T follicular helper cell (primary cell): ENCODE measurements around the gene CRTC3.

ENCODE experiments used
- DNase-seq: peaks from one replicate; pipeline ENCODE4 v3.0.0-alpha.2; 2020; ENCODE audit warnings: low read depth

CRTC3 gene

GRCh38 chr15:90562669-90563068, 32.9 kb downstream of the CRTC3 start:
- DNase-seq = no peak

GRCh38 chr15:90563463-90563862, 33.7 kb downstream of the CRTC3 start:
- no peak for DNase-seq

GRCh38 chr15:90564051-90564450, 34.3 kb downstream of the CRTC3 start:
- no peak for DNase-seq

DNA sequence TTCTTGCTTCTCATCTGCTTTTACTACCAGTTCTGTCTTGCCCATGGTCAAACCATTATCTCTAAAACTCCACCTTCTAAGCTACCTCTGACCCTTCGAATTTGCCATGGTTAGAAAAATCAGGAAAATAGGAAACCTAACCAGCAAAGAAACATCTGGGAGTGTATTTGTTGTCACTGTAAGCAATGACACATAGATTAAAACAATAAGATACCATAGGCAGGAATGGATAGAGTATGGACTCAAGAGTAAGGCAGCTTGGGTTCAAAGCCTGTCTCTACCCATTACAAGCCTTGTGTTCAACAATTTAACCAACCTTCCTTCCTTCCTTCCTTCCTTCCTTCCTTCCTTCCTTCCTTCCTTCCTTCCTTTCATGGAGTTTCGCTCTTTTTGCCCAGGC, 34.9 kb downstream of the CRTC3 start:
- no peak for DNase-seq

GRCh38 chr15:90565866-90566265, 36.1 kb downstream of the CRTC3 start:
- DNase-seq = no peak

- DNase-seq = no peak
These were observed 40.9 kb downstream of the CRTC3 start for GRCh38 chr15:90570643-90571042.

GRCh38 chr15:90571063-90571541, 41.4 kb downstream of the CRTC3 start:
- DNase-seq = no peak

DNA sequence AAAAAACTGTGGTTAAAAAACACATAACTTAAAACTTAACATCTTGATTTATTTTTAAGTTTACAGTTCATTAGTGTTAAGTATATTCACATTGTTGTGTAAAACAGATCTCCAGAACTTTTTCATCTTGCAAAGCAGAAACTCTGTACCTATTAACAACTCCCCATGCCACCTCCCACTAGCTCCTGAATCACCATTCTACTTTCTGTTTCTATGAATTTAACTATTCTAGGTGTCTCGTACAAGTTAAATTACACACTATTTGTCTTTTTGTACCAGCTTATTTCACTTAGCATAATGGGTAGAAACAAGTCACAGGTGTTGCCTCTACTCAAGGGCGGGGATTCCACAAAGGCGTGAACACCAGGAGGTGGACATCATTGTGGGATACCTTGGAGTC, 43.2 kb downstream of the CRTC3 start:
- DNase-seq = no peak

GRCh38 chr15:90576711-90577389, 47.1 kb downstream of the CRTC3 start:
- no peak for DNase-seq

DNA sequence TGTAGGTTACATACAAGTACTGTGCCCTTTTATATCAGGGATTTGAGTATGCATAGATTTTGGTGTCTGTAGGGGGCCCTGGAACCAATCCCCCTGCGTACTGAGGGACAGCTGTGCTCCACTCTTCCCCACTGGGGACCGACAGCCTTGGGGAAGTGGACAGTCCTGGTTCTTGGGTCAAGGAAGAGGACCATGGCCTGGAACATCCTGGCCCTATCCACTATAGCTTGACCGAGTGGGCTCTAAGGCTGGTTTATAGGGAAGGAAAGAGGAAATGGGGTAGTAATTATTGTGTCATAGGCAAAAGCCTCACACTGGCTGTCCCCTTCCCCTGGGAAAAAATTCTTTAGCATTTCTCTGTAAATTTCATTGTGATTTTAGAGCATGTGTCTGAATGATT, 49.5 kb downstream of the CRTC3 start:
- DNase-seq = no peak

DNA sequence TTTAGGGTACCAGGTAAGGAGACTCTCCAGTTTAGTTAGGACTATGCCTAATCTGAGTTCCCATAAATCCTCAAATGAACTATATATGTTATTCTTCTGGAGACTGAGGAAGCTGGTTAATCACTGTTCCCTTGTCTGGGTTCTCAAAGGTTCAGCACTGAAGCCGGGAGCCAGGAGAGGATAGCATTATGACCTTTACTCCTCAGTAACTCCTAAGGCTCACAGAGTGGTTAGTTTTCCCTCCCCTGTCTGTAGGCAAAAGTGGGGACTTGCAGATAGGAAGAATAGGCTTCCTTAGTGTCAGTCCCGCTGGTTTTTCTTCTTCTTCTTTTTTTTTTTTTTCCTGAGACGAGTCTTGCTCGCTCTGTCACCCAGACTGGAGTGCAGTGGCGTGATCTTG, 50.4 kb downstream of the CRTC3 start:
- no peak for DNase-seq

GRCh38 chr15:90580541-90580940, 50.8 kb downstream of the CRTC3 start:
- DNase-seq = no peak

DNA sequence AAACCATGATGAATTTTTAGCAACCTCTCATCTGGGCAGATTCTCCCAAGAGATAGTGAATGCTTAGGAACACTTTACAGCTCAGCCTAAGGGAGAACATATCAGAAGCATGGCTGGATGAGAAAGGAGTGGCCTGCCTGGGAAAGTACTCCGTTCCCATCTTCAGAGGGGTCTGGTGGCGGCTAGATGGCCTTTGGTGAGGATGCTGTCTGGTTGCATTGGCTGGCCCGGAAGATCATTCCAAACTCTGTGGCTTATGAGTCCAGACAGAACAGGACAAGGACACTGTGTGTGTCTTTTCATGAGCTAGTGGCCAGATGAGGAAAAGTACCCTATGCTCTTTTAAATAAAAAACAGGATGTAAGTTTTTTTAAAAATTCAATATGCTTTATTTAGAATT, 51.2 kb downstream of the CRTC3 start:
- no peak for DNase-seq

GRCh38 chr15:90581771-90582352, 52.1 kb downstream of the CRTC3 start:
- no peak for DNase-seq

DNA sequence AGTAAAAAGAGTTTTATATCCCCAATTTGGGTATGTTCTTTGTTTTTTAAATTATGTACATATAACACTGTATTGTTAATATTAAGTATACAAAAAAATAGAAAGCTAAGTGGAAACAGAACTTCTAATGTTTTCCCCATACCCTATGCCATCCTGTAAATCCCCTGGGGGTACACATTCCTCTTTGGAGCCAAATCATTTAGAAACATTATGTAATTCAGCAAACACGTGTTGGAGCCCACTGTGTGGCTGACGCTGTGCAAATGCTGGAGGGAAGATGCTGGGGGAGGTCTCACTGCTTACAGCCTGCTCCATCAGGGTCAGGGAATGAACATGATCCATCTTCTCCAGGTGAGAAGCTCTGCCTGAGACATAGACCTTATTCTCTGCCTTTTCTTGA, 52.8 kb downstream of the CRTC3 start:
- DNase-seq = no peak

DNA sequence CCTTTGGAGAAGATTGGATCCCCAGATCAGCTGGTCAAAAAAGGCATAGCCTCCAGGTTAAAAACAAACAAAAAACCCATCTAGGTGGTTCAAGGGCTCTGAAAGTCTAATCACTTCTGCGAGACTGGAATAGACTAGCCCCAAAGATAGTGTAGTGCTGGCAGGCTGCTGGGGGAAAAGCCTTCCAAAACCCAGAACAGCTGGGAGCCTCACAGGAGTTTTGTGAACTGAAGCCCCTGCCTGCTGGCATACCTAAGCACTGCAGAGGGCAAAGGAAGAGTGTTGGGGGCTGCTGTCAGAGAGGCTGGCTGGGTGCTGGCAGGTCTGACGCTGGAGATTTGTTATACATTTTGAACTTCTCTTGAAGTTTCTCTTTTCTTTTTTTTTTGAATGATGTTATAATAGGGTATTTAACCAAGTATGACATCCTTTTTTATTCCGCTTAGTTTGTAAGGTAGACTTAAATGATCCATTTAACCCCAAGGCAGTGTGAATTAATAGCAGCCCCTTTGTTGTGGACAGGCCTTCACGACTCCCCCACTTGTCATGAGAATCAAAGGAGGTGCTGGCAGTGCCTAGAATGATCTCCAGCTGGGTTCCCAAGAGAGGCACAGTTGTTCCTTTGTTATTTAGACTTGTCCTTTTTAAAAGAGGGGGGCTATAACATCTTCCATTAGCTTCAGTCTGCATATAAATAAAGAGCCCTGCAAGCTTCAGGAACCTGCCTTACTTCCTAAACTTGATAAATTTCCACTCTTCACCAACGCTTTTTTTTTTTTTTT, 53.9 kb downstream of the CRTC3 start:
- DNase-seq = no peak

- DNase-seq = no peak
These were observed 55.1 kb downstream of the CRTC3 start for GRCh38 chr15:90584841-90585240.

GRCh38 chr15:90585863-90586262, 56.1 kb downstream of the CRTC3 start:
- DNase-seq = no peak

DNA sequence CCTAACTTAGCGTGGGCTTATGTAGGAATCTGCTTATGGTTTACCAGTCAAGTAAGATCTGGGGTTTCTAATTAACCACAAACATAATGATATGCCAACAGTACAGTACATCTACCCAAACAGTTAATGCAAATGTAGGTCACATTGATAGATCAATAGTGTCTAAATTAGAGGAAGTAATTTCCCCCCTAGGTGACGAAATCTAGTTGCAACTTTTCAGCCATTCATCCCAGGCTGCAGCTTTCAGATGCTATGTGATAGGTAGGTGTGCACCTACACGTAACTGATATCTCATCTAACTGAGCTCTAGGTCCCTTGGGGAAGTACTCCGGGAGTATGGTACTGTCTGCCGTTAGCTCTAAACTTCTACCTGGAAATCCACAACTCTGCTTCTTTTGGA, 57.2 kb downstream of the CRTC3 start:
- DNase-seq = no peak

DNA sequence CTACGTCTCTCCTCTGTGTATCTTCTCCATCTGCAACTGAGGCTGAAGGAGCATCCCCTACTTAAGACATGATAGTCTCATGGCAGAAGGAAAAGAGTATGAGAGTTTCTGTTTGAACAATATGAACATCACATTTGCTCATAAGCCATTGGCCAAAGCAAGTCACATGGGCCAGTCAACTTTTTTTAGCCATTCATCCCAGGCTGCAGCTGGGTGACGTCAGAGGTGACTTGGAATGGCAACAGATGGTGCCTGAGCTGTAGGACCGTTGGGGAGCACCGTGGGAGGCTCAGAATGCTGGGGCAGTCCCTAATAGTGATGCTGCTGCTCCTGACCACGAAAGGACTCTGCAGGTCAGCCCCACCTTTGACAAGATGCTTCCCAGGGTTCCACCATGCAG, 58.7 kb downstream of the CRTC3 start:
- DNase-seq = no peak

GRCh38 chr15:90591524-90591923, 61.8 kb downstream of the CRTC3 start:
- DNase-seq = no peak

DNA sequence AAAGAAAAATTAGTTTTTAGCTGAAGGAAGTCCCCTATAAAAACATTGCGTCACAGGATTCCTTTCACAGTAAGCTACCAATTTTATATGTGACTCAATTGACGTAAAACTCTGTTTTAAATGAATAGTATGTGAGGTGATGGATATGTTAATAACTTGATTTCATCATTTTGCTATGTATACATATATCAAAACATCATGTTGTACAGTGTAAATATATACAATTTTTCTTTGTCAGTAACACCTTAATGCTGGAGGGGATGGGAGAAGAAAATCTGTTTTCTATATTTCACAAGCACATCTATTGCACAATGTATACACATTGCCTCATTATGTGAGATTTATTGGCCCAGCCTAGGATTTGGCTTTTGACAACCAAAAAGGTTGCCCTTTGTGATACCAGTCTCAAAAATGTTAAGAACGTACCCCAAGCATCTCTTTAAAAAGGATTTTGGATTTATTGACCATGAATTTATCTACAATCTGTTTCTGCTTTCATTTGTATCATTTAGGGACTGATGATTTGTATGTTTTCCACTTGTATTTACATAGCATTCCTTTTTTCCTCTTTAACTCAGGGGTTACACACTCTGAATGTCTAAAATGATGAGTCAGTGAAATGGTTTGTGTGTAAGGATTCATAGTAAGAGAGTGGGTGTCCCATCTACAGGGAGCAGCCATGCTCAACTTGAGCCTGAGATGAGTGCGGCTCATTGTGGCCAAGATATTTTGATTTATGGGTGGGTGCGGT, 62.6 kb downstream of the CRTC3 start:
- DNase-seq = no peak
